ENCODE measurements around the gene C12orf42. TPM values are rescaled to one million over a fixed set of nuclear protein-coding genes. Genes with fewer than 3 reads are reported as not detected.

Gene C12orf42
- total RNA-seq, 1 donor from 2014 or later, result 0.29 TPM

GRCh38 chr12:103279444-103279843 is 216.3 kb downstream of the C12orf42 start:
- no peaks in the 10 kb centered on the region for H3K4me1 Mint-ChIP-seq (ENCODE audit: low read depth)

GRCh38 chr12:103278329-103278728 is 217.4 kb downstream of the C12orf42 start:
- no peak for TF ChIP-seq CTCF (IDR thresholded peaks at IDR 0.05; ENCODE audit: unreplicated experiment)
- no peaks in the 10 kb centered on the region for H3K9me3 Mint-ChIP-seq (ENCODE audit: low read depth)
- no peak for DNase-seq (ENCODE audit: low spot score, unreplicated experiment)

More at GRCh38 chr12:103279444-103279843, 216.3 kb downstream of the C12orf42 start:
- Mint-ChIP-seq H3K27me3 (peaks cover 46% of the 10 kb centered on the region), H3K4me3 (ENCODE audit: low read depth) (no peak overlapping the region), H3K27ac (no peak overlapping the region), H3K36me3 (ENCODE audit: insufficient read depth) (no peaks in the 10 kb centered on the region), H3K9me3 (ENCODE audit: low read depth) (no peaks in the 10 kb centered on the region)
- no peak for DNase-seq (ENCODE audit: low spot score, unreplicated experiment)
- TF ChIP-seq CTCF (IDR thresholded peaks at IDR 0.05; ENCODE audit: unreplicated experiment), result no peak

DNA sequence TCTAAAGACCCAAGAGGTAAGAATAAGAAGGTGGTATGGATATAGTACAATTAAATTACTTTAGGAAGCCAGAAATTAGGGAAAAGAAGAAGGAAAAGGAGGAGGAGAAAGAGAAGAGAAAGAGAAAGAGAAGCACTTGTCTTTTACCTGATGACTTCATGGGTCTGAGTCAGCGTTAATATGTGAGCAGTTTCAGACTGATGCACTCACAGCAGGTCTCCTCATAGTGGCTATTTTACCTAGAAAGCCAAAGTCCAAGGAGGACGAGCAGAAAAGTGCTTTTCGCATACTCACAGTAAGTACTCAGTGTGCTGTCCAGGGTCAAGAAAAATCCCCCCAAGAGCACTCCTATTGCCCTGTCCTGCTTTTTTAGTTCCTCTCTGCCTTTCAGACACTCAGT is 222.1 kb downstream of the C12orf42 start:
- Mint-ChIP-seq H3K9me3 (ENCODE audit: low read depth) (no peaks in the 10 kb centered on the region), H3K27me3 (peaks cover 55% of the 10 kb centered on the region), H3K27ac (no peak overlapping the region), H3K4me3 (ENCODE audit: low read depth) (no peak overlapping the region), H3K36me3 (ENCODE audit: insufficient read depth) (no peaks in the 10 kb centered on the region), H3K4me1 (ENCODE audit: low read depth) (peaks cover 7% of the 10 kb centered on the region)
- no peak for TF ChIP-seq CTCF (IDR thresholded peaks at IDR 0.05; ENCODE audit: unreplicated experiment)
- DNase-seq (ENCODE audit: low spot score, unreplicated experiment), result no peak

More at GRCh38 chr12:103278329-103278728, 217.4 kb downstream of the C12orf42 start:
- Mint-ChIP-seq H3K27ac (no peak overlapping the region), H3K4me3 (ENCODE audit: low read depth) (no peak overlapping the region), H3K27me3 (peaks cover 49% of the 10 kb centered on the region), H3K4me1 (ENCODE audit: low read depth) (no peaks in the 10 kb centered on the region), H3K36me3 (ENCODE audit: insufficient read depth) (no peaks in the 10 kb centered on the region)

- Mint-ChIP-seq H3K27me3 (peaks cover 53% of the 10 kb centered on the region), H3K36me3 (ENCODE audit: insufficient read depth) (no peaks in the 10 kb centered on the region)
These were observed 222.8 kb downstream of the C12orf42 start for GRCh38 chr12:103272949-103273348.

DNA sequence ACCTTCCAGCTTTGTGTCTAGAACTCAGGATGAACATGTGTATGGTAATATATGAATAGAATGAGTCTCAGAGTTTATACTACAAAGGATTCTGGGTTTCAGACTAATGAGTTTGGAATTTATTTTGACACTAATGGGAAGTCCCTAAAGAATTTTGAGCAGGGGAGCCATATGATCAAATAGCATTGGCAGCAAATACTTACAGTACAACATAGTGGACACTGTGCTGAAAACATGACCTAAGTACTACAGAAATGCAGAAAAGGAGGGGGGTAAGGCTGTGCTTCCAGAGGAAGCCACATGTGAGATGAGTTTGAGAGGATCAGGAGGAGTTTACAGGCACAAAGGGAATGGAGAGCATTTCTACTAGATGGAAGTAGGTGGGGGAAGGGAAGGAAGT is 225.8 kb downstream of the C12orf42 start:
- no peaks in the 10 kb centered on the region for H3K36me3 Mint-ChIP-seq (ENCODE audit: insufficient read depth)
- no peak overlapping the region for H3K27ac Mint-ChIP-seq
- H3K4me3 Mint-ChIP-seq (ENCODE audit: low read depth), result no peak overlapping the region
- peaks cover 61% of the 10 kb centered on the region for H3K27me3 Mint-ChIP-seq
- H3K4me1 Mint-ChIP-seq (ENCODE audit: low read depth), result peaks cover 15% of the 10 kb centered on the region
- DNase-seq (ENCODE audit: low spot score, unreplicated experiment), result no peak
- H3K9me3 Mint-ChIP-seq (ENCODE audit: low read depth), result no peaks in the 10 kb centered on the region
- no peak for TF ChIP-seq CTCF (IDR thresholded peaks at IDR 0.05; ENCODE audit: unreplicated experiment)

More at GRCh38 chr12:103272949-103273348, 222.8 kb downstream of the C12orf42 start:
- no peak for TF ChIP-seq CTCF (IDR thresholded peaks at IDR 0.05; ENCODE audit: unreplicated experiment)
- Mint-ChIP-seq H3K27ac (no peak overlapping the region), H3K4me1 (ENCODE audit: low read depth) (peaks cover 11% of the 10 kb centered on the region), H3K9me3 (ENCODE audit: low read depth) (no peaks in the 10 kb centered on the region), H3K4me3 (ENCODE audit: low read depth) (no peak overlapping the region)
- DNase-seq (ENCODE audit: low spot score, unreplicated experiment), result no peak
